GM19328 (cell line): ENCODE measurements around the gene ANKRD62.

Source experiments
- ATAC-seq: cut with Tn5 transposase; IDR thresholded peaks from one replicate; pipeline ENCODE4 v1.9.1; 2021; ENCODE audit warnings: mild to moderate bottlenecking, moderate library complexity; ENCODE audit not compliant: unreplicated experiment

Gene ANKRD62

GRCh38 chr18:12165038-12165768 lies 71.6 kb downstream of the ANKRD62 start:
- ATAC-seq = no peak
